ENCODE results near the gene LLGL2.

DNA sequence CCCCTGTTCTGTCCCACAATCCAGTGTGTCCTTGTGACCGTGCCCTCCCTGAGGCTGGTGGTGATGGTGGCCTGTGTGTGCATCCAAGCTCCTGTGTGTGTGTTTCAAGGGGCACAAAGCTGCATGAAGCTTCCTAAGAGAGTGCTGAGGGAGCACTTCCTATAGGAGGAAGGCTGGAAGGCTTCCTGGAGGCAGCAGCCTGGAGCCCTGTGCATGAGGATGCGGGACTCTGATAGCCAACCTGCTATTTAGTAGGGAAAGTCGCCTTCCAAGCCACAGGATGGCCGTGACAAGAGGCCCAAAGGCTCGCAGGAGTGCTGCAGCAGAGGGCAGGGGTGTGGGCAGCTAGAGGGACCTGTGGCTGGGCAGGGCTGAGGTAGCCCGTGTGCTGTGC is 70.4 kb downstream of the LLGL2 start:
- TF ChIP-seq, protein P1, sequence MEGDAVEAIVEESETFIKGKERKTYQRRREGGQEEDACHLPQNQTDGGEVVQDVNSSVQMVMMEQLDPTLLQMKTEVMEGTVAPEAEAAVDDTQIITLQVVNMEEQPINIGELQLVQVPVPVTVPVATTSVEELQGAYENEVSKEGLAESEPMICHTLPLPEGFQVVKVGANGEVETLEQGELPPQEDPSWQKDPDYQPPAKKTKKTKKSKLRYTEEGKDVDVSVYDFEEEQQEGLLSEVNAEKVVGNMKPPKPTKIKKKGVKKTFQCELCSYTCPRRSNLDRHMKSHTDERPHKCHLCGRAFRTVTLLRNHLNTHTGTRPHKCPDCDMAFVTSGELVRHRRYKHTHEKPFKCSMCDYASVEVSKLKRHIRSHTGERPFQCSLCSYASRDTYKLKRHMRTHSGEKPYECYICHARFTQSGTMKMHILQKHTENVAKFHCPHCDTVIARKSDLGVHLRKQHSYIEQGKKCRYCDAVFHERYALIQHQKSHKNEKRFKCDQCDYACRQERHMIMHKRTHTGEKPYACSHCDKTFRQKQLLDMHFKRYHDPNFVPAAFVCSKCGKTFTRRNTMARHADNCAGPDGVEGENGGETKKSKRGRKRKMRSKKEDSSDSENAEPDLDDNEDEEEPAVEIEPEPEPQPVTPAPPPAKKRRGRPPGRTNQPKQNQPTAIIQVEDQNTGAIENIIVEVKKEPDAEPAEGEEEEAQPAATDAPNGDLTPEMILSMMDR (IDR thresholded peaks at IDR 0.05; ENCODE audit: low read depth, low read length, poor library complexity, severe bottlenecking) = no peak
- TF ChIP-seq EZH2phosphoT487 (IDR thresholded peaks at IDR 0.05; ENCODE audit: borderline replicate concordance, low read length) = no peak
